CD14-positive monocyte (primary cell): Measurements from ENCODE around the gene TJP3. TPM values are rescaled to one million over a fixed set of nuclear protein-coding genes. Genes with fewer than 3 reads are reported as not detected.

Experiments used
- DNase-seq, 3 donors: peaks; one replicate each; pipeline ENCODE4 v3.0.0-alpha.2; 2011 to 2022
- H2AFZ ChIP-seq: 2 replicates; pipeline ENCODE4 v1.6.0; 2012; ENCODE audit warnings: mild to moderate bottlenecking, low read depth, low read length, inconsistent platforms; ENCODE audit not compliant: insufficient read depth, poor library complexity, severe bottlenecking
- H3K27ac ChIP-seq, 2 donors: 1 replicate in 1 of 2; 2 replicates in 1 of 2; pipeline ENCODE4 v1.5.1; 2012 to 2013; ENCODE audit warnings: low read length in 2 of 2, control low read depth in 1 of 2, inconsistent platforms in 1 of 2, low read depth in 1 of 2, mild to moderate bottlenecking in 1 of 2
- H3K27me3 ChIP-seq, 2 donors: one replicate each; pipeline versions ENCODE4 v1.6.0 to v1.6.1; 2011 to 2013; ENCODE audit warnings: low read length in 2 of 2; ENCODE audit not compliant: control insufficient read depth in 2 of 2, insufficient read depth in 2 of 2
- H3K36me3 ChIP-seq, 2 donors: replicated peaks in 1 of 2; 1 replicate in 1 of 2; 2 replicates in 1 of 2; pipeline versions ENCODE4 v1.5.1 to v1.6.1; 2012 to 2013; ENCODE audit warnings: low read length in 2 of 2, control low read depth in 1 of 2, inconsistent platforms in 1 of 2, mild to moderate bottlenecking in 1 of 2; ENCODE audit not compliant: insufficient read depth in 2 of 2, control insufficient read depth in 1 of 2
- H3K4me1 ChIP-seq, 2 donors: 1 replicate in 1 of 2; 2 replicates in 1 of 2; pipeline versions ENCODE4 v1.5.1 to v1.6.1; 2012 to 2013; ENCODE audit warnings: low read length in 2 of 2, control low read depth in 1 of 2, inconsistent platforms in 1 of 2, mild to moderate bottlenecking in 1 of 2, moderate library complexity in 1 of 2; ENCODE audit not compliant: insufficient read depth in 2 of 2, control insufficient read depth in 1 of 2
- H3K4me2 ChIP-seq: replicated peaks from 2 replicates; pipeline ENCODE3; 2012; ENCODE audit warnings: low read length, moderate library complexity, mild to moderate bottlenecking; ENCODE audit not compliant: poor library complexity, severe bottlenecking; ENCODE audit errors: extremely low read depth
- H3K4me3 ChIP-seq, 3 experiments: fragments of 200-600 bp in 1 of 3; sonication (generic) in 1 of 3; replicated peaks in 1 of 3; 1 replicate in 2 of 3; 2 replicates in 1 of 3; pipeline ENCODE4 v1.5.1; 2011 to 2013; ENCODE audit warnings: low read length in 3 of 3, mild to moderate bottlenecking in 3 of 3, control low read depth in 2 of 3, low read depth in 2 of 3, inconsistent platforms in 1 of 3, moderate library complexity in 1 of 3
- H3K79me2 ChIP-seq: 2 replicates; pipeline ENCODE4 v1.6.0; 2012; ENCODE audit warnings: mild to moderate bottlenecking, control low read depth, inconsistent platforms, low read length, moderate library complexity; ENCODE audit not compliant: insufficient read depth
- H3K9ac ChIP-seq: 2 replicates; pipeline ENCODE4 v1.6.0; 2017; ENCODE audit warnings: low read length, mild to moderate bottlenecking; ENCODE audit not compliant: insufficient read depth, poor library complexity, severe bottlenecking
- H3K9me3 ChIP-seq, 2 donors: replicated peaks in 1 of 2; 1 replicate in 1 of 2; 2 replicates in 1 of 2; pipeline versions ENCODE4 v1.5.1 to v1.6.1; 2012 to 2013; ENCODE audit warnings: low read length in 2 of 2, control low read depth in 1 of 2; ENCODE audit not compliant: control insufficient read depth in 1 of 2, insufficient read depth in 1 of 2
- H4K20me1 ChIP-seq: 2 replicates; pipeline ENCODE4 v1.6.0; 2012; ENCODE audit warnings: mild to moderate bottlenecking, low read length, control low read depth, moderate library complexity; ENCODE audit not compliant: insufficient read depth
- H3K27ac Mint-ChIP-seq, 7 donors: one replicate each; pipeline ENCODE4 v1.8.0; 2020; ENCODE audit warnings: mild to moderate bottlenecking in 7 of 7, mixed read lengths in 7 of 7, moderate library complexity in 6 of 7, inconsistent platforms in 2 of 7
- H3K27me3 Mint-ChIP-seq, 3 donors: one replicate each; pipeline ENCODE4 v1.8.0; 2021 to 2022; ENCODE audit warnings: low read depth in 3 of 3, mild to moderate bottlenecking in 3 of 3, mixed read lengths in 3 of 3, moderate library complexity in 3 of 3, inconsistent platforms in 1 of 3
- H3K36me3 Mint-ChIP-seq, 2 donors: one replicate each; pipeline ENCODE4 v1.8.0; 2020; ENCODE audit warnings: mixed read lengths in 2 of 2, inconsistent platforms in 1 of 2, mild to moderate bottlenecking in 1 of 2
- H3K4me1 Mint-ChIP-seq: one replicate; pipeline ENCODE4 v1.8.0; 2020; ENCODE audit warnings: mild to moderate bottlenecking, mixed read lengths
- H3K4me3 Mint-ChIP-seq, 2 donors: one replicate each; pipeline ENCODE4 v1.8.0; 2020; ENCODE audit warnings: mild to moderate bottlenecking in 2 of 2, mixed read lengths in 2 of 2, moderate library complexity in 1 of 2
- H3K9me3 Mint-ChIP-seq, 7 donors: one replicate each; pipeline ENCODE4 v1.8.0; 2020 to 2022; ENCODE audit warnings: mixed read lengths in 7 of 7, mild to moderate bottlenecking in 6 of 7, moderate library complexity in 6 of 7, inconsistent platforms in 2 of 7
- CTCF ChIP-seq: fragments of 200-600 bp; IDR thresholded peaks from one replicate; pipeline ENCODE4 v1.8.0; 2022; ENCODE audit warnings: antibody characterized with exemption, mild to moderate bottlenecking
- WGBS: methylation state at CpG from one replicate; pipeline ENCODE4 v1.1.5; 2013; ENCODE audit warnings: missing lambda C conversion rate; ENCODE audit not compliant: insufficient coverage; 5-methylcytosine and 5-hydroxymethylcytosine counted together
- intact Hi-C, 2 donors: fragments of 100-400 bp; cut with micrococcal nuclease; formaldehyde crosslinking; loops; one replicate each; pipeline versions ENCODE4 v1.15.0 to v1.15.1; 2023
- polyA plus RNA-seq, 3 donors: library from polyadenylated mRNA; depleted of rRNA in 1 of 3; unstranded in 2 of 3; stranded (reverse) in 1 of 3; fragments of 300-500 nt in 2 of 3; fragments of >200 nt in 1 of 3; fragmentation: Illumina TruSeq in 2 of 3; gene quantifications; 1 replicate in 2 of 3; 2 replicates in 1 of 3; pipeline ENCODE4 v1.2.3, GENCODE V29; 2012 to 2021

TJP3 gene
- polyA plus RNA-seq, 3 donors = 0.01 TPM; not detected in 2

- no peak for DNase-seq
- Mint-ChIP-seq H3K9me3 (peaks cover 0 to 3% (median 1%) of the 10 kb centered on the region in 7 donors), H3K36me3 (no peaks in the 10 kb centered on the region), H3K4me3 (no peak overlapping the region), H3K27me3 (peaks cover 0 to 10% (median 1%) of the 10 kb centered on the region in 3 donors), H3K27ac (no peak overlapping the region), H3K4me1 (no peaks in the 10 kb centered on the region)
- Histone ChIP-seq H3K4me3 (no peak overlapping the region), H3K79me2 (no peaks in the 10 kb centered on the region), H3K36me3 (no peaks in the 10 kb centered on the region), H4K20me1 (no peaks in the 10 kb centered on the region), H3K4me1 (no peaks in the 10 kb centered on the region), H2AFZ (no peak overlapping the region), H3K9me3 (no peaks in the 10 kb centered on the region), H3K4me2 (no peak overlapping the region), H3K9ac (no peak overlapping the region), H3K27me3 (no peaks in the 10 kb centered on the region), H3K27ac (no peak overlapping the region)
- intact Hi-C loops = no loop called here
- no peak for TF ChIP-seq CTCF
- no CpG with 5 or more reads among the region's 2 CpGs for WGBS
These were observed 67.2 kb downstream of the TJP3 start for GRCh38 chr19:3775374-3775711.

- TF ChIP-seq CTCF = no peak
- Histone ChIP-seq H3K4me3 (no peak overlapping the region), H3K36me3 (no peaks in the 10 kb centered on the region), H2AFZ (no peak overlapping the region), H3K4me2 (no peak overlapping the region), H3K9ac (no peak overlapping the region), H4K20me1 (no peaks in the 10 kb centered on the region), H3K27me3 (no peaks in the 10 kb centered on the region), H3K4me1 (no peaks in the 10 kb centered on the region), H3K27ac (no peak overlapping the region), H3K9me3 (peaks cover under 1 to 3% of the 10 kb centered on the region in 2 donors), H3K79me2 (no peaks in the 10 kb centered on the region)
- Mint-ChIP-seq H3K9me3 (peaks cover under 1 to 7% (median 3%) of the 10 kb centered on the region in 7 donors), H3K4me3 (no peak overlapping the region), H3K27ac (no peak overlapping the region), H3K27me3 (peaks cover 0 to 10% (median 1%) of the 10 kb centered on the region in 3 donors), H3K36me3 (no peaks in the 10 kb centered on the region), H3K4me1 (no peaks in the 10 kb centered on the region)
- no peak for DNase-seq
- intact Hi-C loops = no loop called here
- WGBS = 91% methylated on average over 3 of the region's 5 CpGs
These were observed 67.6 kb downstream of the TJP3 start for GRCh38 chr19:3775831-3776230.
